ENCODE results near the gene PCBP3. TPM values are rescaled to one million over a fixed set of nuclear protein-coding genes. Genes with fewer than 3 reads are reported as not detected.

PCBP3 gene
- total RNA-seq, 1 donor: 1.1 TPM

DNA sequence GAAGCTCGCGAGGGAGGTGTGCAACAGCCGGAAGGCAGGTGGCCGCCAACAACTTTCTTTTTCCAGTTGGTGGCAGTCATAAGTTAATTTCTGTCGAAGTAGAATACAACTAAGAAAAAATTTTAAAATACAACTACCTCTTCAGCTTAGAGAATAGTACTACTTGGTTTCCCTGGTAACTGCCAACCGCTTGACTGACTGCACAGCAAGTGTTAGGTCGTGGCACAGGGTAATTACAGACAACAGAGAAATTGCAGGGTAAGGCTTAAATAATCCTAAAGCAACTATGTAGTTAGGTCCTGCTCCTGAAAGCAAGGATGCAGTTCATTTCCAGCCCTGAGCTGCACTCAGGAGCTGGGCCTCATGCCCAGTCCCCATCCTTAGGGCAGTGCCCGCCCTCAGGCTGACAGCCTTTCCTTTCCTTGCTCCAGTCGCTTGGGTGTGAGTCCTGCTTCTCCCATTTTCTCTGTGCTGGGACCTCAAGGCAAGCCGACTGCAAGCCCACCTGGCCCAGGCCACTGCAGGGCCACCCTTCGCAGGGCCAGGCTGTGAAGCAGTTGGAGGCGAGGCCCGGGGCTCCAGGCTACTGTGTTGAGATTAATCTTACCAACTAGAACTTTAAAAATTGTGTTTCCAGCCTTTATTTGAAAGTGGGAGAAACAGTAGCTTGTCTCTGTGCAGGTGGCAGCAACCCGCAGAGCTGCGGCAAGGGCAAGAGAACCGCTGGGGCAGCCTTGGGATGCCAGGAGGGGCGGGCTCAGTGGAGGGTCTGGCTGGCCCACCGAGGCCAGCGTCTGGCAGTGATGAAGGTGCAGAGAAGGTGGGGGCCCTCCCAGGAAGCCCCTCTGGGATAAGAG, 148.3 kb downstream of the PCBP3 start:
- Histone ChIP-seq H2AFZ (ENCODE audit: low read length) (no peak overlapping the region), H3K27ac (ENCODE audit: low read depth, low read length) (no peak overlapping the region), H3K36me3 (ENCODE audit: insufficient read depth, low read length) (no peaks in the 10 kb centered on the region), H3K4me3 (ENCODE audit: insufficient read depth, low read length) (no peak overlapping the region), H4K20me1 (ENCODE audit: insufficient read depth, low read length) (no peaks in the 10 kb centered on the region), H3K4me1 (ENCODE audit: insufficient read depth, low read length) (no peaks in the 10 kb centered on the region), H3K9me3 (ENCODE audit: low read depth, low read length) (no peaks in the 10 kb centered on the region), H3K4me2 (ENCODE audit: insufficient read depth, low read length) (no peak overlapping the region), H3K79me2 (ENCODE audit: insufficient read depth, low read length) (no peaks in the 10 kb centered on the region), H3K27me3 (ENCODE audit: insufficient read depth, low read length) (peaks cover 41% of the 10 kb centered on the region)
- DNase-seq (ENCODE audit: insufficient read length, low spot score, missing footprints): no peak
- TF ChIP-seq, protein P1, sequence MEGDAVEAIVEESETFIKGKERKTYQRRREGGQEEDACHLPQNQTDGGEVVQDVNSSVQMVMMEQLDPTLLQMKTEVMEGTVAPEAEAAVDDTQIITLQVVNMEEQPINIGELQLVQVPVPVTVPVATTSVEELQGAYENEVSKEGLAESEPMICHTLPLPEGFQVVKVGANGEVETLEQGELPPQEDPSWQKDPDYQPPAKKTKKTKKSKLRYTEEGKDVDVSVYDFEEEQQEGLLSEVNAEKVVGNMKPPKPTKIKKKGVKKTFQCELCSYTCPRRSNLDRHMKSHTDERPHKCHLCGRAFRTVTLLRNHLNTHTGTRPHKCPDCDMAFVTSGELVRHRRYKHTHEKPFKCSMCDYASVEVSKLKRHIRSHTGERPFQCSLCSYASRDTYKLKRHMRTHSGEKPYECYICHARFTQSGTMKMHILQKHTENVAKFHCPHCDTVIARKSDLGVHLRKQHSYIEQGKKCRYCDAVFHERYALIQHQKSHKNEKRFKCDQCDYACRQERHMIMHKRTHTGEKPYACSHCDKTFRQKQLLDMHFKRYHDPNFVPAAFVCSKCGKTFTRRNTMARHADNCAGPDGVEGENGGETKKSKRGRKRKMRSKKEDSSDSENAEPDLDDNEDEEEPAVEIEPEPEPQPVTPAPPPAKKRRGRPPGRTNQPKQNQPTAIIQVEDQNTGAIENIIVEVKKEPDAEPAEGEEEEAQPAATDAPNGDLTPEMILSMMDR (IDR thresholded peaks at IDR 0.05; ENCODE audit: extremely low read depth, low read depth, low read length): no peak

DNA sequence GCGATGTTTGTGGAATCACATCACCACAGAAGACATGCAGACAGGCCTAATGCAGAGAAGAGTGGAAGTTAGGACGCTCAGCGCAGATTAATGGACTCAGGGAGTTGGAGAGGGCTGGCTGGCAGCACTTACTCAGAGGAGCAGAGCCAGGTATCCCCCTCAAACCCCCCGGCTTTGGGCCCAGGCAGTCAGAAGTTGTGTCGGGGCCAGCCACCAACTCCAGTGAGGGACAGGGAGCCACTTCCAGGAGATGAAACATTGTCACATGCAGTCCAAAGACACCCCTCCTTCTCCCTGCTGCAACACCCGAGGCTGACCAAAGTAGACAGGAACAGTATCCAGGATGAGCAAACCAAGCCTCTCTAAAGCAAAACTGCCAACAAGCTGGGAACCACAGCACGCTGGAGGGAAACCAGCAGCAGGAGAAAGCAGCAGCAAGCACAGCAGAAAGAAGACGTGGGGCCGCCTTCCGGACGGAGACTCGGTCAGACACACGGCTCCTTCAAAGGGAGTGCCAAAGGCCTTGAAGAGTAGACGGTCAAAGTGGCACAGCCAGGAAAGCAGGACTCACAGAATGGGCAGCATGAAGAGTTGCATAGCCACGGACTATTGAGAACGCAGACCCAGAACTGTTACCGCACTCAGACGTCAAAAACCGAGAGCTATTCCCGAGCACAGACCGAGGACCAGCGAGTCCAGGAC, 149.3 kb downstream of the PCBP3 start:
- H3K4me1 ChIP-seq (ENCODE audit: insufficient read depth, low read length): no peaks in the 10 kb centered on the region
- no peak overlapping the region for H3K4me2 ChIP-seq (ENCODE audit: insufficient read depth, low read length)
- no peak overlapping the region for H3K27ac ChIP-seq (ENCODE audit: low read depth, low read length)
- H2AFZ ChIP-seq (ENCODE audit: low read length): no peak overlapping the region
- no peak for DNase-seq (ENCODE audit: insufficient read length, low spot score, missing footprints)
- H3K36me3 ChIP-seq (ENCODE audit: insufficient read depth, low read length): no peaks in the 10 kb centered on the region
- no peak overlapping the region for H3K4me3 ChIP-seq (ENCODE audit: insufficient read depth, low read length)
- no peaks in the 10 kb centered on the region for H3K79me2 ChIP-seq (ENCODE audit: insufficient read depth, low read length)
- no peaks in the 10 kb centered on the region for H4K20me1 ChIP-seq (ENCODE audit: insufficient read depth, low read length)
- no peaks in the 10 kb centered on the region for H3K9me3 ChIP-seq (ENCODE audit: low read depth, low read length)
- H3K27me3 ChIP-seq (ENCODE audit: insufficient read depth, low read length): peaks cover 41% of the 10 kb centered on the region
- TF ChIP-seq, protein P1 (IDR thresholded peaks at IDR 0.05; ENCODE audit: extremely low read depth, low read depth, low read length): no peak

DNA sequence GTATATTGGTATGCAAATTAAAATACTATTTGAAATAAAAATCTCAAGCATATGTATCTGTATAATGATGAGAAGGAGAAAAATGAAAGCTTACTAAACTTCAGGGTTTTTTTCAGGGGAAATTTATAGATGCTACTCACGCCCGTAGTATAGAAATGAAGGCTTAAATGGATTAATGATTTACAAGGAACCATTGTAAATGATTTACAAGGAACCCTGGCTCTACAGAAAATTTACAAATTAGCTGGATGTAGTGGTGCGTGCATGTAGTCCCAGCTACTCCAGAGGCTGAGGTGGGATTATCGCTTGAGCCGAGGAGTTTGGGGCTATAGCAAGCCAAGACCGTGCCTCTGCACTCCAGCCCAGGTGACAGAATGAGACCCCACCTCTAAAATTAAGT, 150.5 kb downstream of the PCBP3 start:
- no peak for DNase-seq (ENCODE audit: insufficient read length, low spot score, missing footprints)
- Histone ChIP-seq H3K27me3 (ENCODE audit: insufficient read depth, low read length) (peaks cover 41% of the 10 kb centered on the region), H3K27ac (ENCODE audit: low read depth, low read length) (no peak overlapping the region), H3K9me3 (ENCODE audit: low read depth, low read length) (no peaks in the 10 kb centered on the region), H3K4me3 (ENCODE audit: insufficient read depth, low read length) (no peak overlapping the region), H2AFZ (ENCODE audit: low read length) (no peak overlapping the region), H3K4me2 (ENCODE audit: insufficient read depth, low read length) (no peak overlapping the region), H3K4me1 (ENCODE audit: insufficient read depth, low read length) (no peaks in the 10 kb centered on the region), H3K79me2 (ENCODE audit: insufficient read depth, low read length) (no peaks in the 10 kb centered on the region), H3K36me3 (ENCODE audit: insufficient read depth, low read length) (no peaks in the 10 kb centered on the region), H4K20me1 (ENCODE audit: insufficient read depth, low read length) (no peaks in the 10 kb centered on the region)
- TF ChIP-seq, protein P1 (IDR thresholded peaks at IDR 0.05; ENCODE audit: extremely low read depth, low read depth, low read length): no peak

DNA sequence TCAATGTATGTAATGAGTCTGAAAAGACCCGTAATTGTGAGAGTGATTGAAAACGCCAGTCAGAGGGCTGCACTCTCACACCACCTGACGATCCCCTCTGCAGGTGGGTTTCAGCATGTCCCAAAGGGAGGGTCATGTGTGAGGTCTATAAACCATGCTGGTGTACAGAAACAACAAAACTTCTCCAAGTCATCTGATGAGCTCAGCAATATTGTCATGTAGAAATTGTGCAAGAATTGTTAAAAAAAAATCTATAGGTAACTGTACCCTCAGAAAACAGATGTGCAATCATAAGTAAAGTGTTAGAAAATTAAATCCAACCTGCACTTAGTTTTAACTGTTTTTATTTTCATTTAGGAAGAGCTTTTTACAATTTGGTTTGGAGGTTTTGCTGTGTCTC, 152.5 kb downstream of the PCBP3 start:
- Histone ChIP-seq H3K4me3 (ENCODE audit: insufficient read depth, low read length) (no peak overlapping the region), H4K20me1 (ENCODE audit: insufficient read depth, low read length) (no peaks in the 10 kb centered on the region), H3K9me3 (ENCODE audit: low read depth, low read length) (no peaks in the 10 kb centered on the region), H3K4me2 (ENCODE audit: insufficient read depth, low read length) (no peak overlapping the region), H3K79me2 (ENCODE audit: insufficient read depth, low read length) (no peaks in the 10 kb centered on the region), H3K4me1 (ENCODE audit: insufficient read depth, low read length) (no peaks in the 10 kb centered on the region), H3K27me3 (ENCODE audit: insufficient read depth, low read length) (peaks cover 33% of the 10 kb centered on the region), H3K27ac (ENCODE audit: low read depth, low read length) (no peak overlapping the region), H2AFZ (ENCODE audit: low read length) (no peak overlapping the region), H3K36me3 (ENCODE audit: insufficient read depth, low read length) (no peaks in the 10 kb centered on the region)
- no peak for DNase-seq (ENCODE audit: insufficient read length, low spot score, missing footprints)
- TF ChIP-seq, protein P1 (IDR thresholded peaks at IDR 0.05; ENCODE audit: extremely low read depth, low read depth, low read length): no peak
